ENCODE results near the gene TRPM2. TPM values are rescaled to one million over a fixed set of nuclear protein-coding genes. Genes with fewer than 3 reads are reported as not detected.

Gene TRPM2
- total and polyA plus RNA-seq, 2 of the 13 experiments (the other 11 are each of a cell fraction or from before 2014, with no cell fraction given): 0.07 to 0.20 TPM

DNA sequence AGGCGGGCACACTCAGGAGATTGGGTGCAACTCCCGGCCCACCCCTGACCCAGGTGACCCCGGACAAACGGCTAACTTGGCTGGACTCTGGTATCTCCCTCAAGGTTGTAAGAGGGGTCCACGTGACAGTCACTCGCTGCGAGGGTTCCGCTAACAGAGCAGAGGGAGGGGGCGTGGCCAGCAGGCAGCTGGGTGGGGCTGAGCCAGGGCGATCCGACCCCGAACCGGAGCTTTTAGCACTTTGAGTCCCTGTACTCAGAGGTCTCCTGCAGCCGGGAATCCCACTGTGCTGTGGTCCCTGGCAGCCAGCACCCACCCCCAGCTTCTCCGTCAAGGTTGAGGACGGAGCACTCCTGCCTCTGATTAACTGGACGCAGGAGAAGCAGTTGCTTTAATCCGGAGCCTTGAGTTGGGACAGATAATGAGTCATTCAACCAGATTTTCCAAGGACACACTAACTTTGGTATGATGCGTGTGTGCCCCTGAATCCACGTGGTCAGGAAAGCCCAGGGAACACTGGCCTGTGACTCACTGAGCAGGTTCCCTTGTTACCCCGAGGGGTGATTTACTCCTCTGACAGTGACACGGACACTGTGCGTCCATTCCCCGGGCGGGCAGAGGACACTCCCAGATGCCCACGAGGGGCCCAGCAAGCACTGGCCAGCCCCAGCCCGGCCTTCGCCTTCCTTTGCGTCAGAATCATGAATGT lies 16.8 kb downstream of the TRPM2 start (continued):
- TF ChIP-seq, protein P1, sequence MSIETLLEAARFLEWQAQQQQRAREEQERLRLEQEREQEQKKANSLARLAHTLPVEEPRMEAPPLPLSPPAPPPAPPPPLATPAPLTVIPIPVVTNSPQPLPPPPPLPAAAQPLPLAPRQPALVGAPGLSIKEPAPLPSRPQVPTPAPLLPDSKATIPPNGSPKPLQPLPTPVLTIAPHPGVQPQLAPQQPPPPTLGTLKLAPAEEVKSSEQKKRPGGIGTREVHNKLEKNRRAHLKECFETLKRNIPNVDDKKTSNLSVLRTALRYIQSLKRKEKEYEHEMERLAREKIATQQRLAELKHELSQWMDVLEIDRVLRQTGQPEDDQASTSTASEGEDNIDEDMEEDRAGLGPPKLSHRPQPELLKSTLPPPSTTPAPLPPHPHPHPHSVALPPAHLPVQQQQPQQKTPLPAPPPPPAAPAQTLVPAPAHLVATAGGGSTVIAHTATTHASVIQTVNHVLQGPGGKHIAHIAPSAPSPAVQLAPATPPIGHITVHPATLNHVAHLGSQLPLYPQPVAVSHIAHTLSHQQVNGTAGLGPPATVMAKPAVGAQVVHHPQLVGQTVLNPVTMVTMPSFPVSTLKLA (IDR thresholded peaks at IDR 0.05): peak; percentile 57
- no peak for TF ChIP-seq TARDBP (CRISPR knock-in tag; IDR thresholded peaks at IDR 0.05)
- TF ChIP-seq MED1 (CRISPR knock-in tag; IDR thresholded peaks at IDR 0.05): peak; percentile 45
- TF ChIP-seq, protein P2, sequence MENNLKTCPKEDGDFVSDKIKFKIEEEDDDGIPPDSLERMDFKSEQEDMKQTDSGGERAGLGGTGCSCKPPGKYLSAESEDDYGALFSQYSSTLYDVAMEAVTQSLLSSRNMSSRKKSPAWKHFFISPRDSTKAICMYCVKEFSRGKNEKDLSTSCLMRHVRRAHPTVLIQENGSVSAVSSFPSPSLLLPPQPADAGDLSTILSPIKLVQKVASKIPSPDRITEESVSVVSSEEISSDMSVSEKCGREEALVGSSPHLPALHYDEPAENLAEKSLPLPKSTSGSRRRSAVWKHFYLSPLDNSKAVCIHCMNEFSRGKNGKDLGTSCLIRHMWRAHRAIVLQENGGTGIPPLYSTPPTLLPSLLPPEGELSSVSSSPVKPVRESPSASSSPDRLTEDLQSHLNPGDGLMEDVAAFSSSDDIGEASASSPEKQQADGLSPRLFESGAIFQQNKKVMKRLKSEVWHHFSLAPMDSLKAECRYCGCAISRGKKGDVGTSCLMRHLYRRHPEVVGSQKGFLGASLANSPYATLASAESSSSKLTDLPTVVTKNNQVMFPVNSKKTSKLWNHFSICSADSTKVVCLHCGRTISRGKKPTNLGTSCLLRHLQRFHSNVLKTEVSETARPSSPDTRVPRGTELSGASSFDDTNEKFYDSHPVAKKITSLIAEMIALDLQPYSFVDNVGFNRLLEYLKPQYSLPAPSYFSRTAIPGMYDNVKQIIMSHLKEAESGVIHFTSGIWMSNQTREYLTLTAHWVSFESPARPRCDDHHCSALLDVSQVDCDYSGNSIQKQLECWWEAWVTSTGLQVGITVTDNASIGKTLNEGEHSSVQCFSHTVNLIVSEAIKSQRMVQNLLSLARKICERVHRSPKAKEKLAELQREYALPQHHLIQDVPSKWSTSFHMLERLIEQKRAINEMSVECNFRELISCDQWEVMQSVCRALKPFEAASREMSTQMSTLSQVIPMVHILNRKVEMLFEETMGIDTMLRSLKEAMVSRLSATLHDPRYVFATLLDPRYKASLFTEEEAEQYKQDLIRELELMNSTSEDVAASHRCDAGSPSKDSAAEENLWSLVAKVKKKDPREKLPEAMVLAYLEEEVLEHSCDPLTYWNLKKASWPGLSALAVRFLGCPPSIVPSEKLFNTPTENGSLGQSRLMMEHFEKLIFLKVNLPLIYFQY (CRISPR knock-in tag; IDR thresholded peaks at IDR 0.05; ENCODE audit: borderline replicate concordance): no peak
- TF ChIP-seq, protein P3, sequence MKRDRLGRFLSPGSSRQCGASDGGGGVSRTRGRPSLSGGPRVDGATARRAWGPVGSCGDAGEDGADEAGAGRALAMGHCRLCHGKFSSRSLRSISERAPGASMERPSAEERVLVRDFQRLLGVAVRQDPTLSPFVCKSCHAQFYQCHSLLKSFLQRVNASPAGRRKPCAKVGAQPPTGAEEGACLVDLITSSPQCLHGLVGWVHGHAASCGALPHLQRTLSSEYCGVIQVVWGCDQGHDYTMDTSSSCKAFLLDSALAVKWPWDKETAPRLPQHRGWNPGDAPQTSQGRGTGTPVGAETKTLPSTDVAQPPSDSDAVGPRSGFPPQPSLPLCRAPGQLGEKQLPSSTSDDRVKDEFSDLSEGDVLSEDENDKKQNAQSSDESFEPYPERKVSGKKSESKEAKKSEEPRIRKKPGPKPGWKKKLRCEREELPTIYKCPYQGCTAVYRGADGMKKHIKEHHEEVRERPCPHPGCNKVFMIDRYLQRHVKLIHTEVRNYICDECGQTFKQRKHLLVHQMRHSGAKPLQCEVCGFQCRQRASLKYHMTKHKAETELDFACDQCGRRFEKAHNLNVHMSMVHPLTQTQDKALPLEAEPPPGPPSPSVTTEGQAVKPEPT (CRISPR knock-in tag; IDR thresholded peaks at IDR 0.05; ENCODE audit: low read depth): no peak
- no peak for TF ChIP-seq GATAD2A (CRISPR knock-in tag; IDR thresholded peaks at IDR 0.05)
- peak; percentile 79; the same call in 1 of the 2 replicates for TF ChIP-seq ZNF232 (CRISPR knock-in tag; IDR thresholded peaks at IDR 0.05; ENCODE audit: borderline replicate concordance)
- TF ChIP-seq SUZ12 (IDR thresholded peaks at IDR 0.05; ENCODE audit: low read depth, low read length): no peak
- TF ChIP-seq, protein P4, sequence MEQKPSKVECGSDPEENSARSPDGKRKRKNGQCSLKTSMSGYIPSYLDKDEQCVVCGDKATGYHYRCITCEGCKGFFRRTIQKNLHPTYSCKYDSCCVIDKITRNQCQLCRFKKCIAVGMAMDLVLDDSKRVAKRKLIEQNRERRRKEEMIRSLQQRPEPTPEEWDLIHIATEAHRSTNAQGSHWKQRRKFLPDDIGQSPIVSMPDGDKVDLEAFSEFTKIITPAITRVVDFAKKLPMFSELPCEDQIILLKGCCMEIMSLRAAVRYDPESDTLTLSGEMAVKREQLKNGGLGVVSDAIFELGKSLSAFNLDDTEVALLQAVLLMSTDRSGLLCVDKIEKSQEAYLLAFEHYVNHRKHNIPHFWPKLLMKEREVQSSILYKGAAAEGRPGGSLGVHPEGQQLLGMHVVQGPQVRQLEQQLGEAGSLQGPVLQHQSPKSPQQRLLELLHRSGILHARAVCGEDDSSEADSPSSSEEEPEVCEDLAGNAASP (CRISPR knock-in tag; IDR thresholded peaks at IDR 0.05; ENCODE audit: borderline replicate concordance): peak; percentile 17; the same call in 1 of the 2 replicates
- TF ChIP-seq, protein P5, sequence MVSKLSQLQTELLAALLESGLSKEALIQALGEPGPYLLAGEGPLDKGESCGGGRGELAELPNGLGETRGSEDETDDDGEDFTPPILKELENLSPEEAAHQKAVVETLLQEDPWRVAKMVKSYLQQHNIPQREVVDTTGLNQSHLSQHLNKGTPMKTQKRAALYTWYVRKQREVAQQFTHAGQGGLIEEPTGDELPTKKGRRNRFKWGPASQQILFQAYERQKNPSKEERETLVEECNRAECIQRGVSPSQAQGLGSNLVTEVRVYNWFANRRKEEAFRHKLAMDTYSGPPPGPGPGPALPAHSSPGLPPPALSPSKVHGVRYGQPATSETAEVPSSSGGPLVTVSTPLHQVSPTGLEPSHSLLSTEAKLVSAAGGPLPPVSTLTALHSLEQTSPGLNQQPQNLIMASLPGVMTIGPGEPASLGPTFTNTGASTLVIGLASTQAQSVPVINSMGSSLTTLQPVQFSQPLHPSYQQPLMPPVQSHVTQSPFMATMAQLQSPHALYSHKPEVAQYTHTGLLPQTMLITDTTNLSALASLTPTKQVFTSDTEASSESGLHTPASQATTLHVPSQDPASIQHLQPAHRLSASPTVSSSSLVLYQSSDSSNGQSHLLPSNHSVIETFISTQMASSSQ (IDR thresholded peaks at IDR 0.05; ENCODE audit: low read depth): no peak
- TF ChIP-seq, protein P5 (CRISPR knock-in tag; IDR thresholded peaks at IDR 0.05; ENCODE audit: borderline replicate concordance): 0 out of 2 replicates have a peak, but pooled peaks have one; percentile 35

Measured in HepG2 (cell line).